ENCODE data around the gene POU3F4. TPM values are rescaled to one million over a fixed set of nuclear protein-coding genes. Genes with fewer than 3 reads are reported as not detected.

Gene POU3F4
- total RNA-seq, 1 donor from 2014 or later: 0.18 TPM

- no peak overlapping the region for H3K27ac Mint-ChIP-seq (ENCODE audit: unreplicated experiment)
- TF ChIP-seq EZH2 (IDR thresholded peaks at IDR 0.05; ENCODE audit: insufficient read depth, low read length): no peak
- H3K27me3 ChIP-seq (ENCODE audit: insufficient read depth, low read length): no peaks in the 10 kb centered on the region
Observed at GRCh38 chrX:83516597-83516996, 8.5 kb downstream of the POU3F4 start.

GRCh38 chrX:83521905-83522304, 13.8 kb downstream of the POU3F4 start:
- H3K4me2 ChIP-seq (ENCODE audit: low read length): no peak overlapping the region
- no peaks in the 10 kb centered on the region for H3K36me3 Mint-ChIP-seq (ENCODE audit: low read depth, unreplicated experiment)
- no peaks in the 10 kb centered on the region for H3K4me1 ChIP-seq (ENCODE audit: insufficient read depth, low read length)
- H3K79me2 ChIP-seq (ENCODE audit: insufficient read depth, low read length): no peaks in the 10 kb centered on the region
- no peaks in the 10 kb centered on the region for H3K9me3 Mint-ChIP-seq (ENCODE audit: unreplicated experiment)
- FAIRE-seq (no peak), DNase-seq (ENCODE audit: low read depth) (no peak)
- H3K9me3 ChIP-seq (ENCODE audit: insufficient read depth, low read depth, low read length): no peaks in the 10 kb centered on the region
- H3K27me3 Mint-ChIP-seq (ENCODE audit: low read depth, unreplicated experiment): no peaks in the 10 kb centered on the region
- no peaks in the 10 kb centered on the region for H3K36me3 ChIP-seq (ENCODE audit: insufficient read depth, low read length)
- no peak overlapping the region for H3K27ac Mint-ChIP-seq (ENCODE audit: unreplicated experiment)
- no peaks in the 10 kb centered on the region for H3K4me1 Mint-ChIP-seq (ENCODE audit: low read depth, unreplicated experiment)
- TF ChIP-seq EZH2 (IDR thresholded peaks at IDR 0.05; ENCODE audit: insufficient read depth, low read length): no peak
- no peak for TF ChIP-seq CTCF (IDR thresholded peaks at IDR 0.05; ENCODE audit: insufficient read depth, low read depth, low read length)
- no peak overlapping the region for H3K4me3 ChIP-seq (ENCODE audit: insufficient read depth, low read depth, low read length)
- no peak overlapping the region for H3K27ac ChIP-seq (ENCODE audit: low read depth, low read length)
- H3K27me3 ChIP-seq (ENCODE audit: insufficient read depth, low read length): no peaks in the 10 kb centered on the region
- H3K9ac ChIP-seq (ENCODE audit: low read length): no peak overlapping the region
- H3K4me3 Mint-ChIP-seq (ENCODE audit: unreplicated experiment): no peak overlapping the region
- no peak overlapping the region for H2AFZ ChIP-seq (ENCODE audit: low read depth, low read length)
- H4K20me1 ChIP-seq (ENCODE audit: insufficient read depth, low read length): no peaks in the 10 kb centered on the region

More at GRCh38 chrX:83516597-83516996, 8.5 kb downstream of the POU3F4 start:
- no peaks in the 10 kb centered on the region for H3K4me1 ChIP-seq (ENCODE audit: insufficient read depth, low read length)
- no peak overlapping the region for H3K9ac ChIP-seq (ENCODE audit: low read length)
- H4K20me1 ChIP-seq (ENCODE audit: insufficient read depth, low read length): no peaks in the 10 kb centered on the region
- no peaks in the 10 kb centered on the region for H3K36me3 Mint-ChIP-seq (ENCODE audit: low read depth, unreplicated experiment)
- no peaks in the 10 kb centered on the region for H3K9me3 Mint-ChIP-seq (ENCODE audit: unreplicated experiment)
- no peaks in the 10 kb centered on the region for H3K27me3 Mint-ChIP-seq (ENCODE audit: low read depth, unreplicated experiment)
- H3K4me2 ChIP-seq (ENCODE audit: low read length): no peak overlapping the region
- DNase-seq (ENCODE audit: low read depth): no peak
- no peaks in the 10 kb centered on the region for H3K9me3 ChIP-seq (ENCODE audit: insufficient read depth, low read depth, low read length)
- H3K27ac ChIP-seq (ENCODE audit: low read depth, low read length): no peak overlapping the region
- H3K4me3 ChIP-seq (ENCODE audit: insufficient read depth, low read depth, low read length): no peak overlapping the region
- peaks cover 11% of the 10 kb centered on the region for H3K4me1 Mint-ChIP-seq (ENCODE audit: low read depth, unreplicated experiment)
- no peaks in the 10 kb centered on the region for H3K79me2 ChIP-seq (ENCODE audit: insufficient read depth, low read length)
- no peaks in the 10 kb centered on the region for H3K36me3 ChIP-seq (ENCODE audit: insufficient read depth, low read length)
- FAIRE-seq: no peak
- H3K4me3 Mint-ChIP-seq (ENCODE audit: unreplicated experiment): no peak overlapping the region
- H2AFZ ChIP-seq (ENCODE audit: low read depth, low read length): no peak overlapping the region

- H2AFZ ChIP-seq (ENCODE audit: low read depth, low read length): no peak overlapping the region
- no peaks in the 10 kb centered on the region for H3K4me1 ChIP-seq (ENCODE audit: insufficient read depth, low read length)
- TF ChIP-seq CTCF (IDR thresholded peaks at IDR 0.05; ENCODE audit: insufficient read depth, low read depth, low read length) (no peak), EZH2 (IDR thresholded peaks at IDR 0.05; ENCODE audit: insufficient read depth, low read length) (no peak)
- no peak overlapping the region for H3K27ac Mint-ChIP-seq (ENCODE audit: unreplicated experiment)
- H4K20me1 ChIP-seq (ENCODE audit: insufficient read depth, low read length): no peaks in the 10 kb centered on the region
- H3K4me3 ChIP-seq (ENCODE audit: insufficient read depth, low read depth, low read length): no peak overlapping the region
- no peak overlapping the region for H3K4me3 Mint-ChIP-seq (ENCODE audit: unreplicated experiment)
- no peak overlapping the region for H3K9ac ChIP-seq (ENCODE audit: low read length)
- no peak for DNase-seq (ENCODE audit: low read depth)
- no peaks in the 10 kb centered on the region for H3K9me3 ChIP-seq (ENCODE audit: insufficient read depth, low read depth, low read length)
- no peaks in the 10 kb centered on the region for H3K4me1 Mint-ChIP-seq (ENCODE audit: low read depth, unreplicated experiment)
- no peaks in the 10 kb centered on the region for H3K36me3 Mint-ChIP-seq (ENCODE audit: low read depth, unreplicated experiment)
- H3K27me3 ChIP-seq (ENCODE audit: insufficient read depth, low read length): no peaks in the 10 kb centered on the region
- H3K9me3 Mint-ChIP-seq (ENCODE audit: unreplicated experiment): no peaks in the 10 kb centered on the region
- no peak overlapping the region for H3K27ac ChIP-seq (ENCODE audit: low read depth, low read length)
- peak; percentile 78 for FAIRE-seq
- no peaks in the 10 kb centered on the region for H3K36me3 ChIP-seq (ENCODE audit: insufficient read depth, low read length)
- H3K27me3 Mint-ChIP-seq (ENCODE audit: low read depth, unreplicated experiment): no peaks in the 10 kb centered on the region
- no peaks in the 10 kb centered on the region for H3K79me2 ChIP-seq (ENCODE audit: insufficient read depth, low read length)
- H3K4me2 ChIP-seq (ENCODE audit: low read length): no peak overlapping the region
Observed at GRCh38 chrX:83529950-83530349, 21.9 kb downstream of the POU3F4 start.
